K562 (cell line): ENCODE data around the gene AGPAT4. TPM values are rescaled to one million over a fixed set of nuclear protein-coding genes. Genes with fewer than 3 reads are reported as not detected.

ENCODE experiments used
- CBFA2T3 ChIP-seq: fragments of 450-650 bp; IDR thresholded peaks from 2 replicates; pipeline ENCODE4 v1.6.1; 2017
- E2F3 ChIP-seq: fragments of 250-450 bp; sonication (Bioruptor Pico); IDR thresholded peaks from 2 replicates; pipeline ENCODE4 v1.4.0; 2020; ENCODE audit warnings: mild to moderate bottlenecking
- ERF ChIP-seq: fragments of 450-650 bp; formaldehyde crosslinking; IDR thresholded peaks from 2 replicates; pipeline ENCODE4 v1.4.0; 2020; ENCODE audit warnings: mild to moderate bottlenecking, mixed read lengths
- ETS1 ChIP-seq: conservative IDR thresholded peaks from 2 replicates; pipeline ENCODE4 v1.6.1; 2011; ENCODE audit warnings: low read depth, mild to moderate bottlenecking, low read length; ENCODE audit not compliant: control insufficient read depth
- FOXA3 ChIP-seq, 2 experiments: fragments of 450-650 bp in 1 of 2; sonication (generic) in 1 of 2; formaldehyde crosslinking; IDR thresholded peaks in 1 of 2; conservative IDR thresholded peaks in 1 of 2; 2 replicates each; pipeline versions ENCODE4 v1.4.0 to v1.8.0; 2020 to 2022; ENCODE audit warnings: mild to moderate bottlenecking in 2 of 2, missing genetic modification reagents in 1 of 2
- GABPA ChIP-seq: fragments of 200-800 bp; sonication (Bioruptor generic); conservative IDR thresholded peaks from 2 replicates; pipeline ENCODE4 v1.6.1; 2016; ENCODE audit warnings: low read depth, missing genetic modification characterization, missing compliant biosample characterization
- GABPB1 ChIP-seq: sonication (generic); formaldehyde crosslinking; IDR thresholded peaks from 2 replicates; pipeline ENCODE4 v1.8.0; 2022; ENCODE audit warnings: mild to moderate bottlenecking, missing genetic modification reagents
- HINFP ChIP-seq: fragments of 450-650 bp; conservative IDR thresholded peaks from 2 replicates; pipeline ENCODE4 v1.6.1; 2016; ENCODE audit warnings: missing genetic modification characterization, low read depth, mild to moderate bottlenecking, control low read depth, missing compliant biosample characterization
- HLTF ChIP-seq: fragments of 450-650 bp; IDR thresholded peaks from 2 replicates; pipeline ENCODE4 v1.6.1; 2016
- MEF2D ChIP-seq: conservative IDR thresholded peaks from 2 replicates; pipeline ENCODE4 v1.6.1; 2016; ENCODE audit warnings: low read depth, missing genetic modification characterization, missing compliant biosample characterization
- NBN ChIP-seq: fragments of 450-650 bp; IDR thresholded peaks from 2 replicates; pipeline ENCODE4 v1.6.1; 2016; ENCODE audit warnings: low read depth, mild to moderate bottlenecking
- POLR2AphosphoS5 ChIP-seq: IDR thresholded peaks from 2 replicates; pipeline ENCODE4 v1.6.1; 2011; ENCODE audit warnings: mild to moderate bottlenecking, low read depth, low read length, moderate library complexity; ENCODE audit not compliant: control insufficient read depth, insufficient read depth
- SRSF3 ChIP-seq: fragments of 200-400 bp; formaldehyde crosslinking; IDR thresholded peaks from 2 replicates; pipeline ENCODE4 v1.6.1; 2016; ENCODE audit warnings: mild to moderate bottlenecking, low read length, moderate library complexity; ENCODE audit not compliant: insufficient read depth
- SRSF7 ChIP-seq: fragments of 200-400 bp; formaldehyde crosslinking; optimal IDR thresholded peaks from 2 replicates; pipeline ENCODE3; 2017; ENCODE audit warnings: mild to moderate bottlenecking, low read depth, low read length
- ZFP1 ChIP-seq: fragments of 450-650 bp; formaldehyde crosslinking; IDR thresholded peaks from 2 replicates; pipeline ENCODE4 v1.4.0; 2020; ENCODE audit warnings: mild to moderate bottlenecking, mixed read lengths
- ZNF12 ChIP-seq: sonication (generic); formaldehyde crosslinking; IDR thresholded peaks from 2 replicates; pipeline ENCODE4 v1.4.0; 2020; ENCODE audit warnings: mild to moderate bottlenecking, missing genetic modification reagents
- ZNF174 ChIP-seq: fragments of 250-450 bp; sonication (Bioruptor Pico); IDR thresholded peaks from 2 replicates; pipeline ENCODE4 v1.4.0; 2020; ENCODE audit warnings: mild to moderate bottlenecking
- ZNF217 ChIP-seq: sonication (generic); formaldehyde crosslinking; IDR thresholded peaks from 2 replicates; pipeline ENCODE4 v1.8.0; 2022; ENCODE audit warnings: mild to moderate bottlenecking, missing genetic modification reagents
- ZNF449 ChIP-seq: fragments of 250-450 bp; sonication (Bioruptor Pico); IDR thresholded peaks from 2 replicates; pipeline ENCODE4 v1.8.0; 2022; ENCODE audit warnings: moderate library complexity, mild to moderate bottlenecking, inconsistent platforms
- polyA plus RNA-seq, 8 experiments: library from polyadenylated mRNA; depleted of rRNA in 4 of 8; stranded (reverse) in 5 of 8; unstranded in 3 of 8; fragments of >200 nt; fragmentation: Nextera tagmentation in 2 of 8; fragmentation: Illumina TruSeq in 1 of 8; extraction: Ambion mirVana in 2 of 8; extraction: Trizol in 1 of 8; gene quantifications; 2 replicates each; pipeline versions ENCODE4 v1.2.1 to v1.2.3, GENCODE V29; 2011 to 2014; ENCODE audit warnings: inconsistent platforms in 1 of 8, missing spikeins in 1 of 8
- total RNA-seq, 7 experiments: library from RNA; depleted of rRNA in 6 of 7; stranded (reverse); fragments of >200 nt in 6 of 7; fragmentation: Illumina TruSeq in 2 of 7; extraction: Trizol in 2 of 7; gene quantifications; 2 replicates each; pipeline versions ENCODE4 v1.2.1 to v1.2.3, GENCODE V29; 2011 to 2021; ENCODE audit warnings: low replicate concordance in 1 of 7
- TF ChIP-seq, protein P1 (sequence below), 2 experiments: fragments of 450-650 bp; IDR thresholded peaks; 2 replicates each; pipeline ENCODE4 v1.6.1; 2016
- TF ChIP-seq, protein P2 (sequence below): sonication (generic); formaldehyde crosslinking; IDR thresholded peaks from 2 replicates; pipeline ENCODE4 v1.9.0; 2022; ENCODE audit warnings: mild to moderate bottlenecking, missing genetic modification reagents

The AGPAT4 gene
- total and polyA plus RNA-seq, 9 of the 15 experiments (the other 6 are each of a cell fraction or from before 2014, with no cell fraction given): 2.2 to 15.0 (median 5.7) TPM

- TF ChIP-seq ZNF449 (peak; percentile 29; the same call in 1 of the 2 replicates), CBFA2T3 (peak; percentile 90), ETS1 (no peak), POLR2AphosphoS5 (peak; percentile 76), HLTF (no peak), MEF2D (no peak), ZNF12 (CRISPR knock-in tag) (no peak), SRSF3 (no peak), HINFP (tag) (no peak), ZFP1 (0 out of 2 replicates have a peak, but pooled peaks have one; percentile 36), E2F3 (0 out of 2 replicates have a peak, but pooled peaks have one; percentile 18), ZNF217 (CRISPR knock-in tag) (no peak), SRSF7 (no peak), GABPB1 (no peak), ZNF174 (CRISPR knock-in tag) (no peak), GABPA (tag) (0 out of 2 replicates have a peak, but pooled peaks have one; percentile 27), FOXA3 (CRISPR knock-in tag; conservative IDR thresholded peaks at IDR 0.05 in 1 of 2, IDR thresholded peaks at IDR 0.05 in 1 of 2) (peak in 1 of 2 experiments; percentile 8; a peak in 1 of 4 replicates), NBN (peak; percentile 54; the same call in 1 of the 2 replicates), ERF (CRISPR knock-in tag) (peak; percentile 19; the same call in 1 of the 2 replicates)
- TF ChIP-seq, protein P1, sequence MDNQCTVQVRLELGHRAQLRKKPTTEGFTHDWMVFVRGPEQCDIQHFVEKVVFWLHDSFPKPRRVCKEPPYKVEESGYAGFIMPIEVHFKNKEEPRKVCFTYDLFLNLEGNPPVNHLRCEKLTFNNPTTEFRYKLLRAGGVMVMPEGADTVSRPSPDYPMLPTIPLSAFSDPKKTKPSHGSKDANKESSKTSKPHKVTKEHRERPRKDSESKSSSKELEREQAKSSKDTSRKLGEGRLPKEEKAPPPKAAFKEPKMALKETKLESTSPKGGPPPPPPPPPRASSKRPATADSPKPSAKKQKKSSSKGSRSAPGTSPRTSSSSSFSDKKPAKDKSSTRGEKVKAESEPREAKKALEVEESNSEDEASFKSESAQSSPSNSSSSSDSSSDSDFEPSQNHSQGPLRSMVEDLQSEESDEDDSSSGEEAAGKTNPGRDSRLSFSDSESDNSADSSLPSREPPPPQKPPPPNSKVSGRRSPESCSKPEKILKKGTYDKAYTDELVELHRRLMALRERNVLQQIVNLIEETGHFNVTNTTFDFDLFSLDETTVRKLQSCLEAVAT (IDR thresholded peaks at IDR 0.05): peak in 1 of 2 experiments; percentile 7; a peak in 1 of 4 replicates
- TF ChIP-seq, protein P2, sequence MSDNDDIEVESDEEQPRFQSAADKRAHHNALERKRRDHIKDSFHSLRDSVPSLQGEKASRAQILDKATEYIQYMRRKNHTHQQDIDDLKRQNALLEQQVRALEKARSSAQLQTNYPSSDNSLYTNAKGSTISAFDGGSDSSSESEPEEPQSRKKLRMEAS (CRISPR knock-in tag): peak; percentile 45; the same call in 1 of the 2 replicates
Measured at GRCh38 chr6:161226009-161226964, 47.6 kb downstream of the AGPAT4 start (continued).
